HK-2 (cell line): ENCODE results near the gene ALKBH4.
A peak's percentile ranks its signal among the peaks of the same experiment; 100 is the strongest.
"Not testable (repeated sequence)": the region's sequence is repeated elsewhere in the genome, so short reads cannot be mapped to it uniquely, and the experiment has no call there.

ENCODE experiments used
- DNase-seq: peaks from one replicate; pipeline ENCODE4 v3.0.0-alpha.2; 2018; ENCODE audit not compliant: unreplicated experiment

The ALKBH4 gene

GRCh38 chr7:102478314-102479208, 13.9 kb upstream of the ALKBH4 start, which contains the start of gene POLR2J:
Gene POLR2J (minus strand): TSS chr7:102478922. CDS start chr7:102478860, 62 bp downstream.
- peak; percentile 71 for DNase-seq

- not testable (repeated sequence) for DNase-seq
Observed at GRCh38 chr7:102474736-102475435, 10.2 kb upstream of the ALKBH4 start.

DNA sequence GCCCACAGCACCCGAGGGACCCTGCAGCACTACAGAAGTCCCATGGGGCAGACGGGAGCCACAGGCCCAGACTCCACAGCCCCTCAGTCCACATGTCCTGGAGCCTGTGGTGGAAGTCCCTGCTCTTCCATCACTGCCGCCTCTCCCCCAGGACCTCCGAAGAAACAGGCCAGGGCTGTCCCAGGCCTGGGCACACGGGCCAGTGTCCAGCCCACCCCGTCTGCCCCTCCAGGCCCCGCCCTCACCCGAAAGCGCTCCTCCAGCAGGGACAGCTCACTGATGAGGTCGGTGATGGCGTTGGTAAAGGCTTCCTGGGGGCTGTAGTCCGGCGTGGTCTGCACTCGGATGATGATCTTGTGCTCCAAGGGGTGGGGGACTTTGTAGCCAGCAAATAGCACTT, 9.5 kb upstream of the ALKBH4 start:
- DNase-seq: not testable (repeated sequence)

DNA sequence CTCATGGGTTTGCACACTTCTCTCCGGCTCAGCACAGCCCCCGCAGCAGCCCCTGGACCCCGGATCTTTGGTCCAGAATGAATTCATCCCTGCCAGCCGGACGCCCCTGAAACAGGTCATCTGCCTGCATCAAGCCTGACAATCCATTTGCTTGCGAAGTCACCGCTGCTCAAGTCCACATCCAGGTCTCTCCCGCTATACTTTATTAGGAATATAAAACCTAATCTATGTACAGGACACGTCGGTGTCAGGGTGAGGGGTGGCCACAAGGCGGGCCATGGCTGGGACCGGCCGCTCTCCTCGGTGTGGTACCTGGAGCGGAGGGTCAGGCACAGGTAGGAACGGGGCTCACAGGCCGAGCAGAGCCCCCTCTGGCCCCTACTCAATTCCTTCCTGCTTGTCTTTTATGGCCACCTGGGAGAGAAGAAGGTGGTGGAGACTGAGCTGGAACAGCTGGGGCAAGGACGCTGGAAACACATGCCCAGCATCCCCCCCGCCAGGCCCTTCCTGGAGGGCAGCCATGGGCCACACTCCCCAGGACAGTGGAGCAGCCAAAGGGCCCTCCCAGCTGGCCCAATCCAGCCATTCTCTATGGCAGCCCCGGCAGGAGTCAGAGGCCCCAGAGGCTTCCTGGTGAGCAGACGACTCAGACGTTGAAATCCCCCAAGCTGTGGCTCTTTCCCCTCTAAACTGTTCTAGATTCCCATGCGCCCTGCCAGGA, 8.8 kb upstream of the ALKBH4 start:
- DNase-seq: no peak

DNA sequence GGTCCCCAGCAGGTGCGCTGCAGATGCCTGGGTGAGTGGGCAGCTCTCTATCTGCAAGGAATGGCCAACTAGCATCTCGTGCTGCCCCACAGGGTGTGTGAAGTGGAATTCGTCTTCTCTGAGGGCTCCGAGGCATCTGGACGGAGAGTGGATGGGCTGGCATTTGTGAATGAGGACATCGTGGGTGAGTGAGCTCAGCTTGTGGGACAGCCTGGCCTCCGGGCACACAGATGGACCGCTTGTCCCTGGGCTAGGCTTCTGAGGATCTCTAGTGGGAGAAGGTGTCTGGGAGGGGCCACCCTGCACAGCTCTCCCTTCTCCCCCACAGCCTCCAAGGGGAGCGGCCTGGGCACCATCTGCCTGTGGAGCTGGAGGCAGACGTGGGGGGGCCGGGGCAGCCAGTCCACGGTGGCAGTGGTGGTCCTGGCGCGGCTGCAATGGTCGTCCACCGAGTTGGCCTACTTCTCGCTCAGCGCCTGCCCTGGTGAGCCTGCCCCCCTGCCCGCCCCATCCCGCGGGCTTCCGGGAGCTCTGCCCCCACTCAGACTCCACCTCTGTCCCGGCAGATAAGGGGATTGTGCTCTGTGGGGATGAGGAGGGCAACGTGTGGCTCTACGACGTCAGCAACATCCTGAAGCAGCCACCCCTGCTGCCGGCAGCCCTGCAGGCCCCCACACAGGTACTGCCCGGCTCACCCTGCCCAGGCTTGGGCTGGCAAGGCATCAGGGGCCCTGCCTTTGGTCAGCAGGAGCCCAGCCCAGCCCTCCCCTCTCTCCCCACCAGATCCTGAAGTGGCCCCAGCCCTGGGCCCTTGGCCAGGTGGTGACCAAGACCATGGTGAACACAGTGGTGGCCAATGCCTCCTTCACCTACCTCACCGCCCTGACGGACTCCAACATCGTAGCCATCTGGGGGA, 7.7 kb upstream of the ALKBH4 start:
- DNase-seq: no peak

- no peak for DNase-seq
Observed at GRCh38 chr7:102471791-102472125, 7.1 kb upstream of the ALKBH4 start.

DNA sequence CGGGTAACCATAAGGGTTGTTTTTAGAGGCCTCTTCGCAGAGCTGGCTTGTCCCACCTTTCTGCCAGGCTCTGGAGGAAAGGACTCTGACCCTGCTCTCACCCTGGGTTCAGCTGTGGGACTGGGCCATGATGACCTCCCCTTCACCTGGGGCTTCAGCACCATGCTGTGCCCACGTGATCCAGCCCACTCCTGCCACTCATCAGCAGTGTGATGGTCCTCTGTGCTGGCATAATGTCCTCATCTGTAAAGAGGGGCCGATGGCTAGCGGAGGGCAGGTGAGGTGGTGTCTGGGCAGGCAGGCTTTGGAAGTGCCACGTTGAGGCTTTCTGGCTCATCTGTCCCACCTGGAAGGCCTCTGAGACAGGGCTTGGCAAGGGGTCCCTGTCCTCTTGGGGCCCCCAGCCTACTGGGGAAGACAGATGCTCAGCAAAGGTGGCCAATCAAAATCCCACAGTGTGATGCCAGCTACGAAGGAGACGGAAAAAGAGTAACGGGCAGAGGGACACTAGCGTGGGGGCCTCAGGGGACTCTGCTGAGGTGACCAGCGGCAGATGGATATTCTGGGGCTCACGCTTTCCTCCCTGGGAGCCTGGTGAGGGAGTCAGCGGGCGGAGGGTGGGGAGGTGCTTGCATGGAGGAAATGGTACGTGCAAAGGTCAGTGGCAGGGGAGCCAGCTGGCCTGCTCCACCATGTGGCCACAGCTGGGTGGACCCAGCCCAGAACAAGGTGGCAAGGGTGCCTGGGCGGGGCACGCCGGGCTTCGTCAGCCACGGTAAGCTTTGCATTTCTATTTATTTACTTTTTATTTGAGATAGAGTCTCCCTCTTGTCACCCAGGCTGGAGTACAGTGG, 5.5 kb upstream of the ALKBH4 start:
- no peak for DNase-seq

- no peak for DNase-seq
Observed at GRCh38 chr7:102469351-102469971, 4.8 kb upstream of the ALKBH4 start.

DNA sequence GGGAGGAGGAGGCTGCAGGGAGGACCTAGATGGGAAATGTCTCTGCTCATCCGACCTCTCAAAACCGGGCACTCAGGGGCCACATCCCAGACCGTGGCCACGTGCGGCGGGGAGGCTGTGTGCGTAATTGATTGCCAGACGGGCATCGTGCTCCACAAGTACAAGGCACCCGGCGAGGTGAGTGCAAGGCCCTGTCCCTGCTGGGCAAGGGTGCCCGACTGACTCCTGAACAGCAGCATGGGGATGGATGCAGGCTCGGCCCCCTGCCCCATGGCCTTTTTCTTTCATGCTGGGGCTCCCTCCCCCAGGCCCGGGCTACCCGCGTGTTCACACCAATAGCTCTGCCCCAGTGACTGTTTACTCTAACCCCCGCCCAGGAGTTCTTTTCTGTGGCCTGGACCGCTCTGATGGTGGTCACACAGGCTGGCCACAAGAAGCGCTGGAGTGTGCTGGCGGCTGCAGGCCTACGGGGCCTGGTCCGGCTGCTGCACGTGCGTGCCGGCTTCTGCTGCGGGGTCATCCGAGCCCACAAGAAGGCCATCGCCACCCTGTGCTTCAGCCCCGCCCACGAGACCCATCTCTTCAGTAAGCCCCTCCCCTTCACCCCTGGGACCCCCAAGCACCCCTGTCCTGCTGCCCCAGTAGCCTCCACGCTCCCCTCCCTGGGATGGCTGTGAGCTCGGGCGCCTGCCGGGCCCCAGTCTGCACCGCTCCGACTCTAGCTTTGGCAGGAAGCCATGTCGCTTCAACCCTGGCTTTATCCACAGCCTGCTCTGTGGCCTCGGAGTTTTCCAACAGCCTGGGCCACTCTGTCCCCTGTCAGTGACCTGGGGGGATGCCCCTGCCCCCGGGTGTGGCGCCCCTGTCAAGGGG, 4.1 kb upstream of the ALKBH4 start:
- no peak for DNase-seq

- no peak for DNase-seq
Observed at GRCh38 chr7:102467581-102468477, 3.2 kb upstream of the ALKBH4 start.

DNA sequence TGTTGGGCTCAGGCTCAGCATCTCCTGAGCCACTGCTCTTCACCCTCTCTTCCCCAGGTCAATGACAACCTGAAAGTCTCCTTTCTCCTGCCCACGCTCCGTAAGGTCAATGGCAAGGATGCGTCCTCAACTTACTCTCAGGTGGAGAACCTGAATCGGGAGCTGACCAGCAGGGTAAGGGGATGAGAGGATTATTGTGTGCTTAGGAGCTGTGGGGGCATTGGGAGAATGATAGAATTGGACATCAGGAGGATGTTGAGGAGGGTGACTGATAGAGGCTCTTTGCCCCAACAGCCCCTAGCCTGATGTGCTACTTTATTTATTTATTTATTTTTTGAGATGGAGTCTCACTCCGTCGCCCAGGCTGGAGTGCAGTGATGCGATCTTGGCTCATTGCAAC, 1.4 kb upstream of the ALKBH4 start:
- no peak for DNase-seq

- DNase-seq: no peak
Observed at GRCh38 chr7:102463841-102464576, 654 bp downstream of the ALKBH4 start.

DNA sequence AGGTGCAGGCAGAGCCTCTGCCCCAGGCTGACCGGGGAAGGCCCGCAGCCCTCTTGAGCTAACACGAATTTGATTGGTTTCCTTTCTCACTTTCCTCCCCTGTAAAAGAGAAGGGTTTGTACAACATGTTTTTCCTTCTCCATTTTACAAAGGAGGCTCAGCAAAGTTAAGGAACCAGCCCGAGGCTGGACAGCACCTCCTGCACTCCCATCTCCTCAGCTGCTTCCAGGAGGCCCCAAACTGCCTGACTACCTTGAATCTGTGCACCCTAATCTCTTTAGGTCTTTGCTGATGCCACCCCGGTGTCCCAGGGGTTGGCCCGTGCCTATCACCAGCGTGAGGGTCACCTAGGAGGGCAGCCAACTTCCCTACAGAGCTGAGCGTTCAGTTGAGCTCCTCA, 4.2 kb downstream of the ALKBH4 start:
- DNase-seq: no peak

DNA sequence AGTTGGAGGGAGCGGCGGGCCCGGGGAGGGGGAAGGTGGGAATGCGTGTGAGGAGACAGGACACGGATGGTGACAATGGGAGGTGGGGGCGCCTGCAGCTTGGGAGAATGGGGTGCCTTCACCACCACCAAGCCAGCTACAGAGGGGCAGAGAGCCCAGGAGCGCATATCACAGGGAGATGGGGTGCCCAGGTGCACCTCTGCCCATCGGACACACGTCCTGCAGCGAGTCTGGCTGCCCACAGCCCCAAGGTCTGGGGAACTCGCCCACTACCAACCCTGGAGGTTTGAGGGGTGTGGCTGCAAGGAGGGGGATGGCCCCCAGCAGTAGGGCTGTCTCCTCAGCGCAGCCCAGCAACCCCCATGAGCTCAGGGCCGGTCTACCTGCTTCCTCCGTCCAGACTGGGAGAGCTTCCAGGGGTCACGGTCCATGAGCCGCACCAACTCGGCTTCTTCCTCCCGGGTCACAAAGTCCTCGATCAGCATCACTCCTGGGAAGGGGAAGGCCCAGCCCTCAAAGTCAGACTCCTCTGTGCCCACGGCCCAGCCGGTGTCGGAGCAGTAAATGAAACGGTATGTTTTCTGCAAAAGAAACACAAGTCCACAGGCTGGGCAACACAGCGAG, 5.3 kb downstream of the ALKBH4 start:
- DNase-seq: no peak

GRCh38 chr7:102457352-102457924, 7.2 kb downstream of the ALKBH4 start:
- DNase-seq: no peak

DNA sequence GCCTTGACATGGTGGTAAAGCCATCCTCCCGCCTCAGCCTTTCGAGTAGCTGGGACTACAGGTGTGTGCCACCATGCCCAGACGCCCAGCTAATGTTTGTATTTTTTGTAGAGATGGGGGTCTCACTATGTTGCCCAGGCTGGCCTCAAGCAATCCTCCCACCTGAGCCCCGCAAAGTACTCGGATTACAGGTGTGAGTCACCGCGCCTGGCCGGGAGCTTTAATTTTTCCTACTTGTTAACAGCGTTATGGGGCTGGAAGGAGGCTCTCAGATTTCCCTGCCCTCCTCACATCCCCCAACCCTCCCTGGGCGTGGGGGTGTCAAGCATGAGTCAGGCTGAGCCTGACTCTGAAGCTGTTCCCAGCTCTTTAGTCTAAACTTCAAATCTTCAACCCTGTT, 8.3 kb downstream of the ALKBH4 start:
- DNase-seq: no peak
